Measurements from ENCODE around the gene MYCBPAP.
A peak's percentile ranks its signal among the peaks of the same experiment; 100 is the strongest.

Gene MYCBPAP

DNA sequence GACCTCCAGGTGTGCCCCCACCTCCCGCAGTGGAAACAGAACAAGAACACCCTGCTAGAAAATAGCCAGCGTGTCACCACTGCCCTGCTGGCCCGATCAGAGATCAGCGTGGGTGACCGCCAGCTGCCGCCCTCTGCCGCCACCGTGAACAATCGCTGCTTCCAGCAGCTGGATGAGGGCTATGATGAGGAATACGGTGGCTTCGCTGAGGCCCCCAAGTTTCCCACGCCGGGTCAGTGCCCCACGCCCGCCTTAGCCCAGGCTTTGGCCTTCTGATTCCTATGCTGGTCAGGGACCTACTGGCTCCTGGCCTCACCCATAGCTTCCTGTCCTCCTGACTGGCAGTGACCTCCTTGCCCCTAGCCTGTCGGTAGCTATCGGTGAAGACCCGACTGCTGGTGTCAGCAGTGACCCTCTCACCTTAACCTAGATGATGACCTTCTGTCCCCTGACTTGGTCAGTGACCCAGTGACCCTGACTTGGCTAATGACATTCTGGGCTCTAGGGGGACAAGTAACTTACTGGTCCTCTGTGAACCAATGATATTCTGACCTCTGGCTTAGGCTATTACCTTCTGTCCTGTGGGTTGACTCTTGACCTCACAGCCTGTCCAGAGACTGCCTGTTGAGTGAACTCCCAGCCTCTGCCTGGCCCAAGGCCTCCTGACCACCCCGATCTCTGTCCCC, 41.2 kb downstream of the MYCBPAP start:
- H3K36me3 ChIP-seq (ENCODE audit: control insufficient read depth, insufficient read depth, low read length): no peaks in the 10 kb centered on the region
- no peak overlapping the region for H2BK15ac ChIP-seq (replicated peaks; ENCODE audit: low read depth)
- whole genome bisulfite sequencing (ENCODE audit: extremely low coverage, insufficient coverage, low lambda C conversion rate): no CpG with 5 or more reads among the region's 19 CpGs
- no peak overlapping the region for H3K4me2 ChIP-seq (ENCODE audit: low read length)
- H4K8ac ChIP-seq (ENCODE audit: low read depth, low read length): no peak overlapping the region
- no peak overlapping the region for H3K4ac ChIP-seq (ENCODE audit: low read depth, low read length)
- no peaks in the 10 kb centered on the region for H3K79me2 ChIP-seq (ENCODE audit: control insufficient read depth, insufficient read depth, low read length)
- no peaks in the 10 kb centered on the region for H3K27me3 ChIP-seq (ENCODE audit: insufficient read depth, low read length, poor library complexity)
- H2BK120ac ChIP-seq (ENCODE audit: low read depth, low read length): no peak overlapping the region
- no peak overlapping the region for H2AK5ac ChIP-seq (ENCODE audit: low read length)
- no peak overlapping the region for H3K23ac ChIP-seq (ENCODE audit: low read length)
- H3K4me3 ChIP-seq (ENCODE audit: low read length): no peak overlapping the region
- peaks cover 3% of the 10 kb centered on the region for H3K4me1 ChIP-seq (ENCODE audit: control insufficient read depth, low read depth, low read length)
- H4K5ac ChIP-seq (ENCODE audit: low read length): no peak overlapping the region
- H3K27ac ChIP-seq (ENCODE audit: low read depth, low read length): no peak overlapping the region
- no peak overlapping the region for H3K9ac ChIP-seq (ENCODE audit: low read length)
- no peak overlapping the region for H2BK5ac ChIP-seq (ENCODE audit: low read length)
- no peak overlapping the region for H3K18ac ChIP-seq (ENCODE audit: low read length)
- H3K79me1 ChIP-seq (ENCODE audit: low read length): no peaks in the 10 kb centered on the region
- H3K56ac ChIP-seq (ENCODE audit: low read length): peak overlapping the region; percentile 25
- DNase-seq: no peak

DNA sequence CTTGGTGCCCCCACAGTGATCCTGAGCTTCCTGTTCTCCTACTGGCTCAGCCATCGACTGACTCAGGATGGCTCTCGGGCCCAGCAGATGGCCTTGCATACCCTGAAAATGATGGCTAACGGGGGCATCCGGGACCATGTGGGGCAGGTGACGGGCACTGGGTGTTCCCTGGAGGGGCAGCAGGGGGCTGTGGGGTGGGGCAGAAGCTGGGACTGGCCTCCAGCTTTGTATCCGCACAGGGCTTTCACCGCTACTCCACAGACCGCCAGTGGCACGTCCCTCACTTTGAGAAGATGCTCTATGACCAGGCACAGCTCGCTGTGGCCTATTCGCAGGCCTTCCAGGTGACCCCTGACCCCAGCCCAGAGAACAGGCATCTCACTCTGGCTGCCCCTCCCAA, 41.7 kb downstream of the MYCBPAP start:
- Histone ChIP-seq H3K4me3 (ENCODE audit: low read length) (no peak overlapping the region), H3K27ac (ENCODE audit: low read depth, low read length) (no peak overlapping the region), H3K27me3 (ENCODE audit: insufficient read depth, low read length, poor library complexity) (no peaks in the 10 kb centered on the region), H3K4ac (ENCODE audit: low read depth, low read length) (no peak overlapping the region), H3K36me3 (ENCODE audit: control insufficient read depth, insufficient read depth, low read length) (no peaks in the 10 kb centered on the region), H3K23ac (ENCODE audit: low read length) (no peak overlapping the region), H3K79me2 (ENCODE audit: control insufficient read depth, insufficient read depth, low read length) (no peaks in the 10 kb centered on the region), H2BK5ac (ENCODE audit: low read length) (no peak overlapping the region), H4K5ac (ENCODE audit: low read length) (no peak overlapping the region), H3K9ac (ENCODE audit: low read length) (no peak overlapping the region), H3K56ac (ENCODE audit: low read length) (peak overlapping the region; percentile 25), H3K4me1 (ENCODE audit: control insufficient read depth, low read depth, low read length) (peaks cover 3% of the 10 kb centered on the region), H3K79me1 (ENCODE audit: low read length) (no peaks in the 10 kb centered on the region), H2BK120ac (ENCODE audit: low read depth, low read length) (no peak overlapping the region), H3K4me2 (ENCODE audit: low read length) (no peak overlapping the region), H4K8ac (ENCODE audit: low read depth, low read length) (no peak overlapping the region), H3K18ac (ENCODE audit: low read length) (no peak overlapping the region), H2AK5ac (ENCODE audit: low read length) (no peak overlapping the region), H2BK15ac (replicated peaks; ENCODE audit: low read depth) (no peak overlapping the region)
- WGBS (ENCODE audit: extremely low coverage, insufficient coverage, low lambda C conversion rate): no CpG with 5 or more reads among the region's 11 CpGs
- no peak for DNase-seq

DNA sequence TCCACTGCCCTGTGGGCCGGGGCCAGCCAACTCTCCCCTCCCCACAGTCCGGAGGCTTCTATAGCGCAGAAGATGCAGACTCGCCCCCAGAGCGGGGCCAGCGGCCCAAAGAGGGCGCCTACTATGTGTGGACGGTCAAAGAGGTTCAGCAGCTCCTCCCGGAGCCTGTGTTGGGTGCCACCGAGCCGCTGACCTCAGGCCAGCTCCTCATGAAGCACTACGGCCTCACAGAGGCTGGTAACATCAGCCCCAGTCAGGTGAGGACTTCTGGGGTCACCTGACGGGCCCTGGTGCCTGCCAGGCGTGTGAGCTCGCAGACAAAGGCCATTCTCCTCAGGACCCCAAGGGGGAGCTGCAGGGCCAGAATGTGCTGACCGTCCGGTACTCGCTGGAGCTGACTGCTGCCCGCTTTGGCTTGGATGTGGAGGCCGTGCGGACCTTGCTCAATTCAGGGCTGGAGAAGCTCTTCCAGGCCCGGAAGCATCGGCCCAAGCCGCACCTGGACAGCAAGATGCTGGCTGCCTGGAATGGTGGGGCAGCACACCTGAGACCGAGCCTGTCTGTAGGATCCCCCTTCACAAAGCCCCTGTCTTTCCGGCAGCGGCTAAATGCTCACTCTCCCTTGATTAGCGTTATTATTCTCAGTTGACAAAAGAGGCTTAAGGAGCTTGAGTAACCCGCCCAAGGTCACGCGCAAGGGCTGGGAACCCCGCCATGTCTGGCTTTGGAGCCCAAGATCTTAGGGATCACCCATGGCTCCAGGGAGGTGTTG, 42.6 kb downstream of the MYCBPAP start:
- Histone ChIP-seq H2AK5ac (ENCODE audit: low read length) (no peak overlapping the region), H3K4me3 (ENCODE audit: low read length) (no peak overlapping the region), H3K56ac (ENCODE audit: low read length) (peak overlapping the region; percentile 39), H4K5ac (ENCODE audit: low read length) (no peak overlapping the region), H2BK120ac (ENCODE audit: low read depth, low read length) (no peak overlapping the region), H3K18ac (ENCODE audit: low read length) (no peak overlapping the region), H4K8ac (ENCODE audit: low read depth, low read length) (no peak overlapping the region), H3K27me3 (ENCODE audit: insufficient read depth, low read length, poor library complexity) (no peaks in the 10 kb centered on the region), H2BK5ac (ENCODE audit: low read length) (no peak overlapping the region), H3K4me1 (ENCODE audit: control insufficient read depth, low read depth, low read length) (peaks cover 3% of the 10 kb centered on the region), H3K79me1 (ENCODE audit: low read length) (no peaks in the 10 kb centered on the region), H2BK15ac (replicated peaks; ENCODE audit: low read depth) (no peak overlapping the region), H3K9ac (ENCODE audit: low read length) (no peak overlapping the region), H3K4me2 (ENCODE audit: low read length) (no peak overlapping the region), H3K4ac (ENCODE audit: low read depth, low read length) (no peak overlapping the region), H3K27ac (ENCODE audit: low read depth, low read length) (no peak overlapping the region), H3K36me3 (ENCODE audit: control insufficient read depth, insufficient read depth, low read length) (no peaks in the 10 kb centered on the region), H3K79me2 (ENCODE audit: control insufficient read depth, insufficient read depth, low read length) (no peaks in the 10 kb centered on the region), H3K23ac (ENCODE audit: low read length) (peak overlapping the region; percentile 7)
- no CpG with 5 or more reads among the region's 32 CpGs for WGBS (ENCODE audit: extremely low coverage, insufficient coverage, low lambda C conversion rate)
- peak; percentile 94 for DNase-seq

DNA sequence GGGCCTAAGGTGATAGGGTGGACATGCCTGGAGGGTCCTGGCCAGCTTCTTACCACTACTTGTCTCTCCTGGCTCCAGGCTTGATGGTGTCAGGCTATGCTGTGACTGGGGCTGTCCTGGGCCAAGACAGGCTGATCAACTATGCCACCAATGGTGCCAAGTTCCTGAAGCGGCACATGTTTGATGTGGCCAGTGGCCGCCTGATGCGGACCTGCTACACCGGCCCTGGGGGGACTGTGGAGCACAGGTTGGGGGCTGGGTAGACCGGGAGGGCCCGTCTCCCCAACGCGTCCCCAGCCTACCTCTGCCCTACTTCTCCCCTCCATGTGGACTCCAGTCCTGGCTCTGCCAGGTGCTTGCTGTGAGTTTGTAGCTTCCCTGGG, 43.2 kb downstream of the MYCBPAP start:
- H2BK15ac ChIP-seq (replicated peaks; ENCODE audit: low read depth): no peak overlapping the region
- H3K4me3 ChIP-seq (ENCODE audit: low read length): no peak overlapping the region
- H3K23ac ChIP-seq (ENCODE audit: low read length): no peak overlapping the region
- DNase-seq: no peak
- H3K79me1 ChIP-seq (ENCODE audit: low read length): no peaks in the 10 kb centered on the region
- H2AK5ac ChIP-seq (ENCODE audit: low read length): no peak overlapping the region
- no peak overlapping the region for H4K8ac ChIP-seq (ENCODE audit: low read depth, low read length)
- H2BK5ac ChIP-seq (ENCODE audit: low read length): no peak overlapping the region
- H3K79me2 ChIP-seq (ENCODE audit: control insufficient read depth, insufficient read depth, low read length): no peaks in the 10 kb centered on the region
- H3K9ac ChIP-seq (ENCODE audit: low read length): no peak overlapping the region
- no CpG with 5 or more reads among the region's 8 CpGs for WGBS (ENCODE audit: extremely low coverage, insufficient coverage, low lambda C conversion rate)
- no peak overlapping the region for H3K27ac ChIP-seq (ENCODE audit: low read depth, low read length)
- H3K18ac ChIP-seq (ENCODE audit: low read length): no peak overlapping the region
- no peak overlapping the region for H2BK120ac ChIP-seq (ENCODE audit: low read depth, low read length)
- H3K56ac ChIP-seq (ENCODE audit: low read length): no peak overlapping the region
- no peak overlapping the region for H3K4ac ChIP-seq (ENCODE audit: low read depth, low read length)
- H3K4me2 ChIP-seq (ENCODE audit: low read length): no peak overlapping the region
- no peak overlapping the region for H4K5ac ChIP-seq (ENCODE audit: low read length)
- H3K27me3 ChIP-seq (ENCODE audit: insufficient read depth, low read length, poor library complexity): no peaks in the 10 kb centered on the region
- H3K4me1 ChIP-seq (ENCODE audit: control insufficient read depth, low read depth, low read length): peaks cover 3% of the 10 kb centered on the region
- H3K36me3 ChIP-seq (ENCODE audit: control insufficient read depth, insufficient read depth, low read length): no peaks in the 10 kb centered on the region

DNA sequence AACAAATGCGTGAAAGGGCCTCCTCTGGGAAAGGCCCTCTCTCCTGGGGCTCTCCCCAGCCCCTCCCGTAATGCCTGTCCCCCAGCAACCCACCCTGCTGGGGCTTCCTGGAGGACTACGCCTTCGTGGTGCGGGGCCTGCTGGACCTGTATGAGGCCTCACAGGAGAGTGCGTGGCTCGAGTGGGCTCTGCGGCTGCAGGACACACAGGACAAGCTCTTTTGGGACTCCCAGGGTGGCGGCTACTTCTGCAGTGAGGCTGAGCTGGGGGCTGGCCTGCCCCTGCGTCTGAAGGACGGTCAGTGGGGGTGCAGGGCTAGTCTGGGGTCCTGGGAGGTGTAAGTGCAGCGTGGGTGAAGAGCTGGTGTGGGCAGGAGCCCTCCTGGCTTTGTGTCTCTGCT, 43.6 kb downstream of the MYCBPAP start:
- no CpG with 5 or more reads among the region's 12 CpGs for WGBS (ENCODE audit: extremely low coverage, insufficient coverage, low lambda C conversion rate)
- Histone ChIP-seq H3K4me3 (ENCODE audit: low read length) (no peak overlapping the region), H3K79me2 (ENCODE audit: control insufficient read depth, insufficient read depth, low read length) (no peaks in the 10 kb centered on the region), H4K8ac (ENCODE audit: low read depth, low read length) (no peak overlapping the region), H2BK15ac (replicated peaks; ENCODE audit: low read depth) (no peak overlapping the region), H3K27ac (ENCODE audit: low read depth, low read length) (no peak overlapping the region), H3K23ac (ENCODE audit: low read length) (no peak overlapping the region), H3K4me1 (ENCODE audit: control insufficient read depth, low read depth, low read length) (peaks cover 3% of the 10 kb centered on the region), H3K56ac (ENCODE audit: low read length) (no peak overlapping the region), H3K18ac (ENCODE audit: low read length) (no peak overlapping the region), H3K36me3 (ENCODE audit: control insufficient read depth, insufficient read depth, low read length) (no peaks in the 10 kb centered on the region), H3K4ac (ENCODE audit: low read depth, low read length) (no peak overlapping the region), H3K79me1 (ENCODE audit: low read length) (no peaks in the 10 kb centered on the region), H3K4me2 (ENCODE audit: low read length) (no peak overlapping the region), H2BK5ac (ENCODE audit: low read length) (no peak overlapping the region), H2BK120ac (ENCODE audit: low read depth, low read length) (no peak overlapping the region), H3K9ac (ENCODE audit: low read length) (no peak overlapping the region), H3K27me3 (ENCODE audit: insufficient read depth, low read length, poor library complexity) (no peaks in the 10 kb centered on the region), H4K5ac (ENCODE audit: low read length) (no peak overlapping the region), H2AK5ac (ENCODE audit: low read length) (no peak overlapping the region)
- no peak for DNase-seq
